Measurements from ENCODE around the gene APLP2.

DNA sequence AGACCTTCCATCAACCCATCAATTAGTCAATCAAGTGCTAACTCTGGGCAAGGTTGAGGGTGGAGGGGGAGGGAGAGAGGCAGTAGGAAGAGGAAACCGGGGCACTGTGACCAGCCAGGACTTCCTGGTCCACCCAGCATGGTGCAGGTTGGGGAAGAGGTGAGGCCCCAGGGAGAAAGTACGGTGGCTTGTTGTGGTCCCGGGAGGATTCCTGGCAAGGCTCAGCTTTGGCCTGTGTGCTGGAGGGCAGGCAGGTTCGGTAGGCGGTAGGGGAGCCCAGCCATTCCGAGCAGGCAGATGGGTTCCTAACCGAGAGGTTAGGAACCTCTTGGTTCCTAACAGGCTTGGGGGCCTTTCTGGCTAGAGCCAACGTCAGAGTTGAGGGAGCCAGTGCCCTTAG, 100.7 kb downstream of the APLP2 start:
- TF ChIP-seq, protein P1, sequence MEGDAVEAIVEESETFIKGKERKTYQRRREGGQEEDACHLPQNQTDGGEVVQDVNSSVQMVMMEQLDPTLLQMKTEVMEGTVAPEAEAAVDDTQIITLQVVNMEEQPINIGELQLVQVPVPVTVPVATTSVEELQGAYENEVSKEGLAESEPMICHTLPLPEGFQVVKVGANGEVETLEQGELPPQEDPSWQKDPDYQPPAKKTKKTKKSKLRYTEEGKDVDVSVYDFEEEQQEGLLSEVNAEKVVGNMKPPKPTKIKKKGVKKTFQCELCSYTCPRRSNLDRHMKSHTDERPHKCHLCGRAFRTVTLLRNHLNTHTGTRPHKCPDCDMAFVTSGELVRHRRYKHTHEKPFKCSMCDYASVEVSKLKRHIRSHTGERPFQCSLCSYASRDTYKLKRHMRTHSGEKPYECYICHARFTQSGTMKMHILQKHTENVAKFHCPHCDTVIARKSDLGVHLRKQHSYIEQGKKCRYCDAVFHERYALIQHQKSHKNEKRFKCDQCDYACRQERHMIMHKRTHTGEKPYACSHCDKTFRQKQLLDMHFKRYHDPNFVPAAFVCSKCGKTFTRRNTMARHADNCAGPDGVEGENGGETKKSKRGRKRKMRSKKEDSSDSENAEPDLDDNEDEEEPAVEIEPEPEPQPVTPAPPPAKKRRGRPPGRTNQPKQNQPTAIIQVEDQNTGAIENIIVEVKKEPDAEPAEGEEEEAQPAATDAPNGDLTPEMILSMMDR (IDR thresholded peaks at IDR 0.05) = no peak
- no peak for TF ChIP-seq POLR2A (IDR thresholded peaks at IDR 0.05)
- no peak for TF ChIP-seq EP300 (IDR thresholded peaks at IDR 0.05)
